ENCODE measurements around the gene GSAP.
"Not testable (repeated sequence)": the region's sequence is repeated elsewhere in the genome, so short reads cannot be mapped to it uniquely, and the experiment has no call there.

GSAP gene

GRCh38 chr7:77415823-77416620 lies at the start of gene GSAP:
Gene GSAP, minus strand, starts transcription at chr7:77416349. Its CDS starts 28 bp downstream, at chr7:77416321.
- peak; percentile 48 for DNase-seq

GRCh38 chr7:77465256-77465655 lies 49.1 kb upstream of the GSAP start:
- no peak for DNase-seq

GRCh38 chr7:77464589-77464988 lies 48.4 kb upstream of the GSAP start:
- DNase-seq, result no peak

GRCh38 chr7:77463632-77464031 lies 47.5 kb upstream of the GSAP start:
- peak; percentile 56 for DNase-seq

GRCh38 chr7:77461842-77462241 lies 45.7 kb upstream of the GSAP start:
- DNase-seq, result no peak

- no peak for DNase-seq
Measured at GRCh38 chr7:77461246-77461645, 45.1 kb upstream of the GSAP start.

- DNase-seq, result peak; percentile 61
Measured at GRCh38 chr7:77460057-77460486, 43.9 kb upstream of the GSAP start.

- DNase-seq, result no peak
Measured at GRCh38 chr7:77459311-77459726, 43.2 kb upstream of the GSAP start.

GRCh38 chr7:77458786-77459185 lies 42.6 kb upstream of the GSAP start:
- DNase-seq, result no peak

- DNase-seq, result no peak
Measured at GRCh38 chr7:77457779-77458178, 41.6 kb upstream of the GSAP start.

GRCh38 chr7:77456696-77457095 lies 40.5 kb upstream of the GSAP start:
- no peak for DNase-seq

GRCh38 chr7:77455321-77455720 lies 39.2 kb upstream of the GSAP start:
- DNase-seq, result no peak

GRCh38 chr7:77454802-77455201 lies 38.7 kb upstream of the GSAP start:
- DNase-seq, result no peak

GRCh38 chr7:77453531-77453930 lies 37.4 kb upstream of the GSAP start:
- DNase-seq, result no peak

GRCh38 chr7:77451950-77452349 lies 35.8 kb upstream of the GSAP start:
- not testable (repeated sequence) for DNase-seq

GRCh38 chr7:77450613-77451012 lies 34.5 kb upstream of the GSAP start:
- DNase-seq, result no peak

- DNase-seq, result no peak
Measured at GRCh38 chr7:77450054-77450453, 33.9 kb upstream of the GSAP start.

- no peak for DNase-seq
Measured at GRCh38 chr7:77447616-77448015, 31.5 kb upstream of the GSAP start.

GRCh38 chr7:77444123-77444522 lies 28.0 kb upstream of the GSAP start:
- no peak for DNase-seq

GRCh38 chr7:77443042-77443441 lies 26.9 kb upstream of the GSAP start:
- DNase-seq, result no peak

- no peak for DNase-seq
Measured at GRCh38 chr7:77442636-77443035, 26.5 kb upstream of the GSAP start.

- no peak for DNase-seq
Measured at GRCh38 chr7:77441046-77441445, 24.9 kb upstream of the GSAP start.

GRCh38 chr7:77439572-77439971 lies 23.4 kb upstream of the GSAP start:
- DNase-seq, result peak; percentile 31

- peak; percentile 34 for DNase-seq
Measured at GRCh38 chr7:77438131-77438530, 22.0 kb upstream of the GSAP start.

Data from OCI-M1 (cell line).